ENCODE results near the gene SUV39H2.
"Not testable (repeated sequence)": the region's sequence is repeated elsewhere in the genome, so short reads cannot be mapped to it uniquely, and the experiment has no call there.

The SUV39H2 gene

GRCh38 chr10:14904864-14905263 is 26.2 kb downstream of the SUV39H2 start:
- Histone ChIP-seq H4K20me1 (peaks cover 15% of the 10 kb centered on the region), H3K9me3 (peaks cover 24% of the 10 kb centered on the region), H3K36me3 (peaks cover 85% of the 10 kb centered on the region)

GRCh38 chr10:14905890-14906289 is 27.2 kb downstream of the SUV39H2 start:
- H3K4me2 ChIP-seq, result no peak overlapping the region
- no peak overlapping the region for H3K27ac ChIP-seq
- peaks cover 93% of the 10 kb centered on the region for H3K36me3 ChIP-seq
- TF ChIP-seq Cebpa-rat (IDR thresholded peaks at IDR 0.05), result no peak
- H3K4me1 ChIP-seq, result no peaks in the 10 kb centered on the region
- no peak overlapping the region for H3K4me3 ChIP-seq
- H3K9ac ChIP-seq, result no peak overlapping the region
- no peaks in the 10 kb centered on the region for H3K27me3 ChIP-seq
- peaks cover 25% of the 10 kb centered on the region for H4K20me1 ChIP-seq
- peaks cover 24% of the 10 kb centered on the region for H3K9me3 ChIP-seq

More at GRCh38 chr10:14904864-14905263, 26.2 kb downstream of the SUV39H2 start:
- Histone ChIP-seq H3K27me3 (no peaks in the 10 kb centered on the region), H3K4me1 (no peaks in the 10 kb centered on the region), H3K9ac (no peak overlapping the region), H3K4me3 (no peak overlapping the region), H3K27ac (no peak overlapping the region), H3K4me2 (no peak overlapping the region)
- no peak for TF ChIP-seq Cebpa-rat (IDR thresholded peaks at IDR 0.05)

GRCh38 chr10:14906765-14907164 is 28.1 kb downstream of the SUV39H2 start:
- H4K20me1 ChIP-seq, result peaks cover 26% of the 10 kb centered on the region
- H3K4me1 ChIP-seq, result no peaks in the 10 kb centered on the region
- no peak overlapping the region for H3K9ac ChIP-seq
- H3K27me3 ChIP-seq, result no peaks in the 10 kb centered on the region
- no peak for TF ChIP-seq Cebpa-rat (IDR thresholded peaks at IDR 0.05)
- H3K4me2 ChIP-seq, result no peak overlapping the region
- no peak overlapping the region for H3K4me3 ChIP-seq
- H3K27ac ChIP-seq, result no peak overlapping the region
- peaks cover 93% of the 10 kb centered on the region for H3K36me3 ChIP-seq
- peaks cover 24% of the 10 kb centered on the region for H3K9me3 ChIP-seq

GRCh38 chr10:14907591-14907990 is 28.9 kb downstream of the SUV39H2 start:
- not testable (repeated sequence) for H3K27me3 ChIP-seq, H3K4me2 ChIP-seq, H3K27ac ChIP-seq, H3K9ac ChIP-seq, H3K4me1 ChIP-seq, H3K4me3 ChIP-seq
- Histone ChIP-seq H3K36me3 (peaks cover 94% of the 10 kb centered on the region), H3K9me3 (peaks cover 27% of the 10 kb centered on the region), H4K20me1 (peaks cover 24% of the 10 kb centered on the region)

- TF ChIP-seq Cebpa-rat (IDR thresholded peaks at IDR 0.05), result no peak
- peaks cover 37% of the 10 kb centered on the region for H3K9me3 ChIP-seq
- peaks cover 95% of the 10 kb centered on the region for H3K36me3 ChIP-seq
- H3K4me1 ChIP-seq, result no peaks in the 10 kb centered on the region
- H3K4me3 ChIP-seq, result no peak overlapping the region
- no peak overlapping the region for H3K4me2 ChIP-seq
- H4K20me1 ChIP-seq, result peaks cover 24% of the 10 kb centered on the region; the same call in 1 of the 2 replicates
- no peak overlapping the region for H3K27ac ChIP-seq
- no peak overlapping the region for H3K9ac ChIP-seq
- H3K27me3 ChIP-seq, result no peaks in the 10 kb centered on the region
These were observed 30.4 kb downstream of the SUV39H2 start for GRCh38 chr10:14909101-14909500.

GRCh38 chr10:14910953-14911352 is 32.3 kb downstream of the SUV39H2 start:
- Histone ChIP-seq H3K9ac (no peak overlapping the region), H3K27me3 (no peaks in the 10 kb centered on the region), H4K20me1 (peaks cover 24% of the 10 kb centered on the region; the same call in 1 of the 2 replicates), H3K27ac (no peak overlapping the region), H3K4me3 (no peak overlapping the region), H3K36me3 (peaks cover 97% of the 10 kb centered on the region), H3K9me3 (peaks cover 48% of the 10 kb centered on the region), H3K4me1 (no peaks in the 10 kb centered on the region), H3K4me2 (no peak overlapping the region)
- TF ChIP-seq Cebpa-rat (IDR thresholded peaks at IDR 0.05), result no peak

- H3K27ac ChIP-seq, result no peak overlapping the region
- H3K9ac ChIP-seq, result no peak overlapping the region
- peaks cover 55% of the 10 kb centered on the region for H3K9me3 ChIP-seq
- H3K27me3 ChIP-seq, result no peaks in the 10 kb centered on the region
- no peaks in the 10 kb centered on the region for H3K4me1 ChIP-seq
- no peak overlapping the region for H3K4me2 ChIP-seq
- peaks cover 24% of the 10 kb centered on the region; the same call in 1 of the 2 replicates for H4K20me1 ChIP-seq
- H3K4me3 ChIP-seq, result no peak overlapping the region
- peaks cover 97% of the 10 kb centered on the region for H3K36me3 ChIP-seq
- no peak for TF ChIP-seq Cebpa-rat (IDR thresholded peaks at IDR 0.05)
These were observed 33.1 kb downstream of the SUV39H2 start for GRCh38 chr10:14911801-14912200.

GRCh38 chr10:14916600-14916999 is 37.9 kb downstream of the SUV39H2 start:
- Histone ChIP-seq H3K9me3 (peaks cover 62% of the 10 kb centered on the region), H3K36me3 (peaks cover 97% of the 10 kb centered on the region), H3K4me1 (no peaks in the 10 kb centered on the region), H3K27me3 (no peaks in the 10 kb centered on the region), H3K4me2 (no peak overlapping the region), H3K27ac (no peak overlapping the region), H4K20me1 (no peaks in the 10 kb centered on the region), H3K4me3 (no peak overlapping the region), H3K9ac (no peak overlapping the region)
- TF ChIP-seq Cebpa-rat (IDR thresholded peaks at IDR 0.05), result no peak

GRCh38 chr10:14917827-14918226 is 39.2 kb downstream of the SUV39H2 start:
- Histone ChIP-seq H3K4me2 (no peak overlapping the region), H3K4me1 (no peaks in the 10 kb centered on the region), H3K4me3 (0 out of 2 replicates have a peak overlapping the region, but pooled peaks have one; percentile 18), H4K20me1 (no peaks in the 10 kb centered on the region), H3K27ac (no peak overlapping the region), H3K36me3 (peaks cover 97% of the 10 kb centered on the region), H3K27me3 (no peaks in the 10 kb centered on the region), H3K9ac (no peak overlapping the region), H3K9me3 (peaks cover 58% of the 10 kb centered on the region)
- no peak for TF ChIP-seq Cebpa-rat (IDR thresholded peaks at IDR 0.05)

GRCh38 chr10:14918964-14919363 is 40.3 kb downstream of the SUV39H2 start:
- no peak overlapping the region for H3K9ac ChIP-seq
- H3K36me3 ChIP-seq, result peaks cover 97% of the 10 kb centered on the region
- no peak overlapping the region for H3K4me2 ChIP-seq
- H3K4me3 ChIP-seq, result no peak overlapping the region
- TF ChIP-seq Cebpa-rat (IDR thresholded peaks at IDR 0.05), result no peak
- H3K27me3 ChIP-seq, result no peaks in the 10 kb centered on the region
- no peaks in the 10 kb centered on the region for H3K4me1 ChIP-seq
- peaks cover 9% of the 10 kb centered on the region; the same call in 1 of the 2 replicates for H4K20me1 ChIP-seq
- no peak overlapping the region for H3K27ac ChIP-seq
- H3K9me3 ChIP-seq, result peaks cover 51% of the 10 kb centered on the region

- TF ChIP-seq Cebpa-rat (IDR thresholded peaks at IDR 0.05), result no peak
- no peak overlapping the region for H3K27ac ChIP-seq
- H4K20me1 ChIP-seq, result peaks cover 11% of the 10 kb centered on the region; the same call in 1 of the 2 replicates
- no peaks in the 10 kb centered on the region for H3K27me3 ChIP-seq
- no peak overlapping the region for H3K4me3 ChIP-seq
- H3K4me1 ChIP-seq, result no peaks in the 10 kb centered on the region
- H3K36me3 ChIP-seq, result peaks cover 98% of the 10 kb centered on the region
- H3K9me3 ChIP-seq, result peaks cover 8% of the 10 kb centered on the region
- H3K4me2 ChIP-seq, result no peak overlapping the region
- no peak overlapping the region for H3K9ac ChIP-seq
These were observed 45.3 kb downstream of the SUV39H2 start for GRCh38 chr10:14924013-14924412.
